Measurements from ENCODE around the gene FOXRED2.
"Not testable (repeated sequence)": the region's sequence is repeated elsewhere in the genome, so short reads cannot be mapped to it uniquely, and the experiment has no call there.

FOXRED2 gene

GRCh38 chr22:36469094-36469710 lies 37.6 kb downstream of the FOXRED2 start:
- DNase-seq, result no peak

GRCh38 chr22:36467946-36468345 lies 38.9 kb downstream of the FOXRED2 start:
- DNase-seq, result peak; percentile 54

GRCh38 chr22:36467042-36467810 lies 39.6 kb downstream of the FOXRED2 start:
- DNase-seq, result peak; percentile 54

GRCh38 chr22:36466258-36466657 lies 40.6 kb downstream of the FOXRED2 start:
- DNase-seq, result no peak

- DNase-seq, result peak; percentile 74
These were observed 41.4 kb downstream of the FOXRED2 start for GRCh38 chr22:36465232-36466021.

- no peak for DNase-seq
These were observed 42.1 kb downstream of the FOXRED2 start for GRCh38 chr22:36464715-36465231.

- no peak for DNase-seq
These were observed 43.1 kb downstream of the FOXRED2 start for GRCh38 chr22:36463783-36464184.

- peak; percentile 84 for DNase-seq
These were observed 44.9 kb downstream of the FOXRED2 start for GRCh38 chr22:36461665-36462649.

- DNase-seq, result no peak
These were observed 46.6 kb downstream of the FOXRED2 start for GRCh38 chr22:36460202-36460601.

GRCh38 chr22:36457688-36458450 lies 49.0 kb downstream of the FOXRED2 start:
- DNase-seq, result no peak

GRCh38 chr22:36456464-36456845 lies 50.4 kb downstream of the FOXRED2 start:
- DNase-seq, result no peak

GRCh38 chr22:36455571-36456463 lies 51.0 kb downstream of the FOXRED2 start:
- DNase-seq, result no peak

GRCh38 chr22:36454916-36455570 lies 51.8 kb downstream of the FOXRED2 start:
- DNase-seq, result peak; percentile 59

GRCh38 chr22:36453855-36454378 lies 52.9 kb downstream of the FOXRED2 start:
- no peak for DNase-seq

- not testable (repeated sequence) for DNase-seq
These were observed 53.7 kb downstream of the FOXRED2 start for GRCh38 chr22:36452978-36453607.

GRCh38 chr22:36452250-36452977 lies 54.4 kb downstream of the FOXRED2 start:
- DNase-seq, result no peak

GRCh38 chr22:36450923-36451322 lies 55.9 kb downstream of the FOXRED2 start:
- not testable (repeated sequence) for DNase-seq

- no peak for DNase-seq
These were observed 57.2 kb downstream of the FOXRED2 start for GRCh38 chr22:36449596-36450175.

All from T1000 (cell line).